Caco-2 (cell line): ENCODE results near the gene CREB3L2. TPM values are rescaled to one million over a fixed set of nuclear protein-coding genes. Genes with fewer than 3 reads are reported as not detected.

ENCODE experiments used
- BruUV-seq: library from RNA; stranded (reverse); fragments of 400-500 nt; replicated peaks from 2 replicates; lab custom pipeline; 2021; lab: Mats Ljungman, UMichigan
- CTCF ChIA-PET: fragments of 300-600 bp; sonication (Branson Sonifier 250); formaldehyde crosslinking; loops from one replicate; lab custom pipeline; 2022; ENCODE audit warnings: antibody characterized with exemption; lab: Charles Lee
- POLR2A ChIA-PET: fragments of 300-600 bp; sonication (Branson Sonifier 250); formaldehyde crosslinking; loops from one replicate; lab custom pipeline; 2022; ENCODE audit warnings: antibody characterized with exemption; lab: Charles Lee
- DNase-seq, 2 experiments: peaks; one replicate each; pipeline versions ENCODE4 v3.0.0 to v3.0.0-alpha.2; 2020 to 2022
- H3K27me3 ChIP-seq: replicated peaks from 2 replicates; pipeline ENCODE4 v1.6.0; 2011; ENCODE audit warnings: low read length; ENCODE audit not compliant: control insufficient read depth, insufficient read depth
- H3K36me3 ChIP-seq: 2 replicates; pipeline ENCODE4 v1.5.1; 2011; ENCODE audit warnings: low read length; ENCODE audit not compliant: control insufficient read depth, insufficient read depth
- H3K4me1 ChIP-seq: fragments of 250-450 bp; sonication (Bioruptor Pico); 2 replicates; pipeline ENCODE4 v1.5.1; 2020; ENCODE audit warnings: mild to moderate bottlenecking
- H3K4me3 ChIP-seq: 2 replicates; pipeline ENCODE4 v1.5.1; 2011; ENCODE audit warnings: low read depth, mild to moderate bottlenecking, control low read depth, low read length
- H3K9me3 ChIP-seq: fragments of 250-450 bp; sonication (Bioruptor Pico); 2 replicates; pipeline ENCODE4 v1.5.1; 2020; ENCODE audit warnings: mild to moderate bottlenecking, moderate library complexity
- H3K27ac Mint-ChIP-seq: one replicate; pipeline ENCODE4 v1.8.0; 2022; ENCODE audit warnings: mixed read lengths; ENCODE audit not compliant: unreplicated experiment
- H3K27me3 Mint-ChIP-seq: one replicate; pipeline ENCODE4 v1.8.0; 2022; ENCODE audit warnings: mixed read lengths; ENCODE audit not compliant: insufficient read depth, unreplicated experiment
- H3K36me3 Mint-ChIP-seq: one replicate; pipeline ENCODE4 v1.8.0; 2022; ENCODE audit warnings: mild to moderate bottlenecking, mixed read lengths; ENCODE audit not compliant: insufficient read depth, unreplicated experiment
- H3K4me1 Mint-ChIP-seq: one replicate; pipeline ENCODE4 v1.8.0; 2022; ENCODE audit warnings: low read depth, mixed read lengths; ENCODE audit not compliant: unreplicated experiment
- H3K4me3 Mint-ChIP-seq: one replicate; pipeline ENCODE4 v1.8.0; 2022; ENCODE audit warnings: mild to moderate bottlenecking, moderate library complexity, mixed read lengths; ENCODE audit not compliant: unreplicated experiment
- H3K9me3 Mint-ChIP-seq: one replicate; pipeline ENCODE4 v1.8.0; 2022; ENCODE audit warnings: mixed read lengths; ENCODE audit not compliant: unreplicated experiment
- intact Hi-C: fragments of 100-400 bp; cut with micrococcal nuclease; formaldehyde crosslinking; loops from one replicate; pipeline ENCODE4 v1.10.0; 2022; ENCODE audit not compliant: unreplicated experiment
- total RNA-seq: library from RNA; stranded (reverse); gene quantifications from 2 replicates; pipeline ENCODE4 v1.2.3, GENCODE V29; 2022
- TF ChIP-seq, protein P1 (sequence below), 2 experiments: fragments of 200-600 bp in 1 of 2; IDR thresholded peaks; 1 replicate in 1 of 2; 2 replicates in 1 of 2; pipeline versions ENCODE4 v1.5.1 to v1.8.0; 2011 to 2022; ENCODE audit warnings: antibody characterized with exemption in 1 of 2, control low read depth in 1 of 2, inconsistent platforms in 1 of 2, low read depth in 1 of 2, low read length in 1 of 2, mild to moderate bottlenecking in 1 of 2, moderate library complexity in 1 of 2; ENCODE audit not compliant: insufficient read depth in 1 of 2, severe bottlenecking in 1 of 2, unreplicated experiment in 1 of 2

Gene CREB3L2
- total RNA-seq, 1 experiment from 2014 or later, result 123 TPM

- TF ChIP-seq, protein P1, sequence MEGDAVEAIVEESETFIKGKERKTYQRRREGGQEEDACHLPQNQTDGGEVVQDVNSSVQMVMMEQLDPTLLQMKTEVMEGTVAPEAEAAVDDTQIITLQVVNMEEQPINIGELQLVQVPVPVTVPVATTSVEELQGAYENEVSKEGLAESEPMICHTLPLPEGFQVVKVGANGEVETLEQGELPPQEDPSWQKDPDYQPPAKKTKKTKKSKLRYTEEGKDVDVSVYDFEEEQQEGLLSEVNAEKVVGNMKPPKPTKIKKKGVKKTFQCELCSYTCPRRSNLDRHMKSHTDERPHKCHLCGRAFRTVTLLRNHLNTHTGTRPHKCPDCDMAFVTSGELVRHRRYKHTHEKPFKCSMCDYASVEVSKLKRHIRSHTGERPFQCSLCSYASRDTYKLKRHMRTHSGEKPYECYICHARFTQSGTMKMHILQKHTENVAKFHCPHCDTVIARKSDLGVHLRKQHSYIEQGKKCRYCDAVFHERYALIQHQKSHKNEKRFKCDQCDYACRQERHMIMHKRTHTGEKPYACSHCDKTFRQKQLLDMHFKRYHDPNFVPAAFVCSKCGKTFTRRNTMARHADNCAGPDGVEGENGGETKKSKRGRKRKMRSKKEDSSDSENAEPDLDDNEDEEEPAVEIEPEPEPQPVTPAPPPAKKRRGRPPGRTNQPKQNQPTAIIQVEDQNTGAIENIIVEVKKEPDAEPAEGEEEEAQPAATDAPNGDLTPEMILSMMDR (IDR thresholded peaks at IDR 0.05; ENCODE audit: insufficient read depth in 1 of 2, low read depth in 1 of 2, low read length in 1 of 2, severe bottlenecking in 1 of 2, unreplicated experiment in 1 of 2), result no peak
- no peak for DNase-seq
- H3K4me3 ChIP-seq, result no peak overlapping the region
- peak overlapping the region; percentile 67 for H3K4me3 Mint-ChIP-seq
- BruUV-seq, result TSS peak; percentile 44
- H3K27me3 Mint-ChIP-seq, result no peaks in the 10 kb centered on the region
- peaks cover 7% of the 10 kb centered on the region for H3K9me3 Mint-ChIP-seq
- peaks cover 55% of the 10 kb centered on the region for H3K36me3 Mint-ChIP-seq
- no peaks in the 10 kb centered on the region for H3K9me3 ChIP-seq
- intact Hi-C loops, result loop anchor here (1.0 to 2.0 kb wide), 5 partner anchors 8 to 36 kb away; partner anchors contain the start of gene CREB3L2
- peak overlapping the region; percentile 81 for H3K27ac Mint-ChIP-seq
- peaks cover 63% of the 10 kb centered on the region for H3K4me1 Mint-ChIP-seq
- H3K4me1 ChIP-seq, result peaks cover 82% of the 10 kb centered on the region
- peaks cover 2% of the 10 kb centered on the region; the same call in 1 of the 2 replicates for H3K36me3 ChIP-seq
- H3K27me3 ChIP-seq, result no peaks in the 10 kb centered on the region
- ChIA-PET POLR2A (interaction anchor here (0.6 to 2.8 kb wide), 6 partner anchors 8 to 28 kb away, joined by 3 to 20 read pairs (median 4); no protein-coding TSS in a partner anchor), CTCF (interaction anchor here (0.9 to 1.4 kb wide), 8 partner anchors 8 to 37 kb away, joined by 3 to 10 read pairs (median 4); partner anchors contain the start of gene CREB3L2)
Observed at GRCh38 chr7:137966641-137967142, 35.2 kb downstream of the CREB3L2 start.

GRCh38 chr7:137965942-137966640, 35.8 kb downstream of the CREB3L2 start:
- no peaks in the 10 kb centered on the region for H3K27me3 ChIP-seq

More at GRCh38 chr7:137965942-137966640, 35.8 kb downstream of the CREB3L2 start:
- Mint-ChIP-seq H3K27me3 (no peaks in the 10 kb centered on the region), H3K9me3 (peaks cover 7% of the 10 kb centered on the region), H3K4me3 (peak overlapping the region; percentile 6), H3K4me1 (peaks cover 69% of the 10 kb centered on the region), H3K27ac (peak overlapping the region; percentile 81), H3K36me3 (peaks cover 60% of the 10 kb centered on the region)
- Histone ChIP-seq H3K4me3 (no peak overlapping the region), H3K4me1 (peaks cover 81% of the 10 kb centered on the region), H3K36me3 (peaks cover 2% of the 10 kb centered on the region; the same call in 1 of the 2 replicates), H3K9me3 (no peaks in the 10 kb centered on the region)
- DNase-seq, result no peak
- ChIA-PET POLR2A (interaction anchor here (1.2 to 2.8 kb wide), 2 partner anchors 16 to 26 kb away, joined by 4 to 20 read pairs; no protein-coding TSS in a partner anchor), CTCF (interaction anchor here (1.4 kb wide), 2 partner anchors 26 to 36 kb away, joined by 6 to 10 read pairs; partner anchors contain the start of gene CREB3L2)
- TF ChIP-seq, protein P1 (IDR thresholded peaks at IDR 0.05; ENCODE audit: insufficient read depth in 1 of 2, low read depth in 1 of 2, low read length in 1 of 2, severe bottlenecking in 1 of 2, unreplicated experiment in 1 of 2), result no peak
- no TSS peak for BruUV-seq
- intact Hi-C loops, result loop anchor here (2.0 kb wide), 1 partner anchor 17 kb away; no protein-coding TSS in a partner anchor
